Kasumi-1 (cell line): Measurements from ENCODE around the gene TSPEAR.
"Not testable (repeated sequence)": the region's sequence is repeated elsewhere in the genome, so short reads cannot be mapped to it uniquely, and the experiment has no call there.

Source experiments
- DNase-seq, 2 experiments: peaks; one replicate each; lab custom pipeline; 2025; lab: John Stamatoyannopoulos, UW

TSPEAR gene

DNA sequence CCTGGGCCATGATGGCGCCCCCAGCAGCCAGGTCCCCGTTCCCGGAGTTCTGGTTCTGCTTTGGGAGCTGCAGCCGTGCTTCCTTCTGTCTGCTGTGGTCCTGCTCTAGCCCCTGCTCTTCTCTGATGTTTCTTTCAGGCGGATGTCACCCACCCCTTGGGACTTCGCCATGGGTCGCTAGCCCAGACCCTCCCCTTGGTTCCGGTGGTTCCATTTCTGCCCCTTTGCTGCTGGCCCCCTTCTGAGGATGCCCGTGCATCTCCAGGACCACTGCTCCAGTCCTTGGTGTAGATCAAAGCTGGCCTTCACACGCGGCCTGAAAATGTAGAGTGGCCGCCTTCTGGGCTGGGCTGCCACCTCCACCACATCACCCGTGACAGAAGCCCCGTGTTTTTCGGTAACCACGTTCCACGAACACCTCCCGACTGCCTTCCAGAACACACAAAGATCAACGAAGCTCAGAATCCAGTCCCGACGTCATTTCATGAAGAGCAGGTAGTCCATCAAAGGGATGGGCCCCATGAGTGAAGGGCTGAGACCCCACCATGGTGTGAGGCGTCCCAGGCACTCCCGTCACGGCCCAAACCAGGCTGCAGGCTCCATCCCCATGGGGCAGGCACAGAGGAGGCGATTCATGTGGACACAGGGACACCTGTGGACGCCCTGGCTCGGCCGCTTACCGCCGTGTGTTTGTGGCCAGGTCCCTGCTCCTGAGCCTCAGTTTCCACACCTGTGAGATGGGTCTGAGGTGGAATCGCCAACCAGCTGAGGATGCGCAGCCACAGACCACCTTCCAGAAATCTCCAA lies 195.8 kb downstream of the TSPEAR start:
- no peak for DNase-seq

DNA sequence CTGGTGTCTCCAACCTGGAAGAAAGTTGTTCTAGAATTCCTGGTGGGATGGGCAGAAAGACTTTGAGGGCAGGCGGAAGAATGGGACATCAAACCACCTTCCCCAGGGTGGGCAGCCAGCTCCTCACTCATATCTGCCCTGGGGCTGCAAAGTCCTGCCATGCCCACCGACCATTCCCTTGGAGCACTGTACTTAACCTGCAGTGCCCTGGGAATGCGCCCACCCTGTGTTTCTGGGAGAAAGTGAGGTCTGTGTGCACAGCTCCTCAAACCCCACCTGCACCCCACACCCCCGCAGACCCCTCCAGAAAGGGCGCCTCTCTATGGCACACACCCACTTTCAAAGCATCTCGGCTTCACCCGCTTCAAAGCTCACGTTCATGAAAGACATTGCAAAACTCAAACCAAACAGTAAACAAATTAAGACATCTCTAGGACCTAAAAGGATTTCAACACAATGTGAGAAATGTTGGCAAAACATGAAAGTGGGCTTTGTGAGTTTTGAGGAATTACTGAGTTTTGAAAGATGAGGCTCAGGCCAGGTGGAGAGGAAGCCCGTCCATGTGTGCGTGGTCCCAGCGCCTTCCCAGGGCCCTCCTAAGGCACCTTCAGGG lies 196.5 kb downstream of the TSPEAR start:
- no peak for DNase-seq

DNA sequence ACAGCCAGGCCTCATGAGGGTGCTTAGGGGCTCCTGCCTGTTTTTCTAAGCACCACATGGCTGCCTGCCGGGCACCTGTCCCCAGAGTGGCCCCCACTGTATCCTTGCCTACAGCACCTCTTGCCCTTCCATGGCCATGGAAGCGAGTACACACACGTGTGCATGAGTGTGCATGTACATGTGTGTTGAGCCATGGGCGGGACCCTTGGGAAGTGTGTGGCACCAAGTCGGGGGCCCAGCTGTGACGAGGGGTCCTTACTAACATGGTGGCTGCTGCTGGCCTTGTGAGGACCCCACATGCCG lies 197.2 kb downstream of the TSPEAR start:
- DNase-seq, result no peak

DNA sequence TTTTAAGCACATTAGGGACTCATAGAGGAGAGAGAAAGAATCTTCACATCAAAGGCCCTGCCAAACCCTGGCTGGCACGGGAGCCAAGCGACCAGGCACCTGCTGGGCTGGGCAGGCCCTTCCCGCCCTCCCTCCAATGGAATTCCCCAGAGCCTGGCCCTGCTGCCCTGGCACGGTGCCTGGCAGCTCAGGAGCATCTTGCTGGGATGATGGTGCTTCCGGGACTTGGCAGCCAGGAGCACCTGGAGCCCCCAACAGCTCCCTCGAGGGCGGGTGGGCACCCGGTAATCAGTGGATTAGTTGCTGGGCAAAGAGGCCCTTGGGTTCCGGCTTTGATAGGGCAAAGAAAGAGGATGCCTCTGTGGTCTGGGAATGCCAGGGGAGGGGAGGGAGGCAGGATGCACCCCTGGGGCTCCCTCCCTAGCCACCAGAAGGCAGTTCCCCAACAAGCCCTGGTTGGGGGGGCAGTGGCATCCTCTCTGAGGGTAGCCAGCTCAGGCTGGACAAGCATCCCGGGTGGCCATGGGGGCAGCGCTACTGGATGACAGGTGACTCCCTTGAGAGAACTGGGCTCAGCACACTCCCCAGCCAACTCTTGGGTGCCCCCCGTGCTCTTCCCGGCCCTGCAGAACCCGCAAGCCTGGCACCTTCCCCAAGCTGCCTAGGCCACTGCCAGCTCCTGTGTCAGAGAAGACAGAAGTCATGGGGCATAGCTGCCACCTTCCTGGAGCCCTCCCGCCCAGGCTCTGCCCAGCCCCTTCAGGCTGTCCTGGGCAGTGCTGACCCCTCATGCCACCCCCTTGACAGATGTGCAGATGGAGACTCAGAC lies 197.8 kb downstream of the TSPEAR start:
- DNase-seq, result no peak

DNA sequence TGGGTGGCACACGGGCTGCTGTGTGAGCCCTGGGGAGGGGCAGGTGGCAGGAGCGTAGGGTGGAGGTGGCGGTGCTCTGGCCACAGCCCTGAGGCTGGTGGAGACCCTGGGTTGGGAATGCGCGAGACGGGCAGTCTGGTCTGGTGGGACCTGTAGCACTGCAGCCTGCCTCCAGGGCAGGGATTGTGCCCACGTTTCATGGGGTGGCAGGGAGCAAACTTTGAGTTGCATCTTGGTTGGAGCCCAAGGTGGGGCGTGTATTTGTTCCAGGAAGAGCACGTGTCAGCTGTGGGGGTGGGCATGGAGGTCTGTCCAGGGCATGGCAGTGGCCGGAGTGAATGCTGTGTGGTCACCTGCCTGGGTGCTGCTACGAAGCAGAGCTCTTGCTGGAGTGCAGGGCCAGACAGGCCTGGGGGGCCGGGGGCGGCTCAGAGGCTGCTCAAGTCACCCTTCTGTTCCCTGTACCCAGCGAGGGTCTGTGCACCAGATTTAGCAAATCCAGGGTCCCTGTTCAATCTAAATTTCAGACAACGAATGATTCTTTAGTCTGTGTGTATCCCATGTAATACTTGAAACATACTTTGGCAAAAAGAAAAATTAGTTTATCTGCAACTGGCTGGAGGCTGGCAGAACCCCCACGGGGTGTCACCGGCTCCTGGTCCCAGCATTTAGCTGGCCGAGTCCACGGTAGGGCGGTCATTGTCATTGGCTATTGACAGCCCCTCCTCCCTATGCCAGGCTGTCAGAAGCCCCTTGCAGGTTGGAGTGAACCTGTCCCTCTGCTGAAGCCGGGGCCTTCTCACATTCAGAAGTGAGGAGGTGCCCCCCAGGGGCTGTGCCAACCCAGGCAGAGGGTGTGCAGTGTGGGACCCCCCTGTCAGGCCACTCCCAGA lies 198.6 kb downstream of the TSPEAR start:
- DNase-seq, result no peak

DNA sequence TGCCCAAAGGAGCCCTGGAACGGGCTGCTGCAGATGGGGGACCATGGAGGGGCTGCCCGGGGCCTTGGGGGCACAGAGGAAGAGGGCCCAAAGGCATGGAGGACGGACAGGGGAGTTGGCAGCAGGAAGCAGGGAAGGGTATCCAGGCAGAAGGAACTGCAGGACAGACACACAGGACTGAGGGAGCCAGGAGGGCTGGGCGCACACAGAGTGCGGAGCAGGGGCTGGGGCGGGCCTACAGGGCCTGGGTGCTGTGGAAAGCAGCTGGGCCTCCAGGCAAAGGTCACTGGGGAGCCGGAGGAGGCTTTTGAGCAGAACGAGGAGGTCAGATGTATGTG lies 199.5 kb downstream of the TSPEAR start:
- no peak for DNase-seq

DNA sequence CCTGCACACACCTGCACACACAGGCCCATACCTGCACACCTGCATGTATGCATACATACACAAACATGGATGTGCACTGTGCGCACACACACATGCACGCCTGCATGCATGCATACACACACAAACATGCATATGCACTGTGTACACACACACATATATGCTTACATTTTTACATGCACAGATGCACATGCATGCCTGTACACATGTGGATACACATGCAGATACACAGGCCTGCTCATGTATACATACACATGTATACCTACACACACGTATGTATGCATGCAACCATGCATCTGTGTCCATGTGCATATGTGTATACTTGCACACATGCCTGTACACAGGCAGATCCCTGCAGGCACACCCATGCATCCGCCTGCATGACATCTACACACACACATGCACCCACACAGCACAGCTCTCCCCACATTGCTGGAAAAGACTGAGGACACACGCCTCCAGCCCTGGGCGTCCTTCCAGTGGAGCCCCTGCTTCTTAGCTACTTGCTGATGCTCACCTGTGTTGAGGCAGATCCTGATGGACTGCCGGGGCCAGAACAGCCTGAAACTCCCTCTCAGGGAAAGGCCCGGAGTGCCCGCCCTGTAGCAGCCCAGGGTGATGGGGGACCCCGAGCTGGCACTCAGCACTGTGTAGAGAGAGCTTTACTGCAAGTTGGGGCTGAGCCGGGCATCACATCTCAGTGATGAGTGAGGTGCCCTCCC lies 200.0 kb downstream of the TSPEAR start:
- no peak for DNase-seq

DNA sequence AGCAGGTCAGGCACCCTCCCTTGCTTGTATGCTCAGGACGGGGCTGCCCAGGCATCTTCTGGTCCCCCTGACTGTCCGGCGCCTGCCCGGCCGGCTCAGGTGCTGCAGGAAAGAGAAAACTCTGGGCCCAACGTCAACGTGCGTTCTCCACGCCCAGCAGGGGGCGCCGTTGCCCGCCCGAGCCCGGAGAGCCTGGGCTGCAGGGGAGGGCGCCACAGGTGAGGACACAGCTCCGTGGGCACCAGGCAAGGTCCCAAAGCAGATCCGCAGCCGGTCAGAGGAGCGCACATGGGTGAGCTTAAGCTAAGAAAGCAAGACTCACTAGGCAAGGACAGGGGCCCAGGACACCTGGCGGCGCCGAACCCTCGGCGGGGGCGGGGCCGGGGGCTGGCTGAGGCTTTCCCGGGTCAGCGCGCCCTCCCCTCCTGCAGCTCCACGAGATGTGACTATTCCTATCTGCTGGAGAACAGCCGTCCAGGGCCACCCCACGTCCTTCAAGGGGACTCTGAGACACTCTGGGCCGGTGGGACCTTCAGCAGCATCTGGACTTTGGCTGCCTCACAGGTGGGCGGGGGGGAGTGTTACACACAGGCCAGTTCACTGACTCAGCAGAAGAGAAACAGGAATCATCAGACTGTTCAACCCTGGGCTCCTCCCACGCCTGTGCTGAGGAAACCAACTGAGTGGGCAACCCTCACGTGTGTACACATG lies 200.7 kb downstream of the TSPEAR start:
- DNase-seq, result peak; percentile 34 to 43

DNA sequence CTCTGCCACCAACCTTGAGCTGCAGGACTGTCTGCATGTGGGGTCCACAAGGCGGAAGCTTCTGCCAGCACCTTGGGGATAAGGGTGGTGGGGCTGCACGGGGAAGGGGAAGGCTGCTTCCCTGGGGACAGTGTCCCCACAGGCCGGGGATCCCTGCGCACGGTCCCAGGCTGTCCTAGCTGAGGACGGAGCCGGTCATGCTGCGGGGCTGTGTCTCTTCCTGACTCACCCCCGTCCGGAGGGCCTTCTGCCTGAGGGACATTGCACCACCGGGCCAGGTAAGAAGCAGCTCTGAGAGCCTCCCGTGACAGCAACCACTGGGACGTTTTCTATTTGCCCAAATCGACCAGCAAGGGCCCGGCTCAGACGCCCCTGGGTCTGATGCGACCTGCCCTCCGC lies 201.3 kb downstream of the TSPEAR start:
- DNase-seq, result no peak

DNA sequence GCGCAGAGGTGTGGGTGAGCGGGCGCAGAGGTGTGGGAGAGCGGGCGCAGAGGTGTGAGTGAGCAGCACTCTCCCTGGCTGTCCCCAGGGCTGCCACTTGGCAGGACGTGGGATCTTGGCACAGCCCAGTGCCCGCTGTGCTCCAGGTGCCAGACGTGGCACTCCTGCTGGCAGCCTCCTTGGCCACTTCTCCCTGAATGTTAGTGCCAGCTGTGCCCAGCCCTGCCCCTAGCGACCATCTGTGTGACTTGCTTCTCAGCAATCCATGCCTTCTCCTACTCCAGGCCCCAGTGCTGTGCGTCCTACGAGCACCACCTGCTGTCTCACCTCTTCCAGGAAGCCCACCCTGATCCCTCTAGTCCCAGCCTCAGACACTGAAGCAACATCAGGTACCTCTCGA lies 201.8 kb downstream of the TSPEAR start:
- DNase-seq, result peak; percentile 14 to 37

DNA sequence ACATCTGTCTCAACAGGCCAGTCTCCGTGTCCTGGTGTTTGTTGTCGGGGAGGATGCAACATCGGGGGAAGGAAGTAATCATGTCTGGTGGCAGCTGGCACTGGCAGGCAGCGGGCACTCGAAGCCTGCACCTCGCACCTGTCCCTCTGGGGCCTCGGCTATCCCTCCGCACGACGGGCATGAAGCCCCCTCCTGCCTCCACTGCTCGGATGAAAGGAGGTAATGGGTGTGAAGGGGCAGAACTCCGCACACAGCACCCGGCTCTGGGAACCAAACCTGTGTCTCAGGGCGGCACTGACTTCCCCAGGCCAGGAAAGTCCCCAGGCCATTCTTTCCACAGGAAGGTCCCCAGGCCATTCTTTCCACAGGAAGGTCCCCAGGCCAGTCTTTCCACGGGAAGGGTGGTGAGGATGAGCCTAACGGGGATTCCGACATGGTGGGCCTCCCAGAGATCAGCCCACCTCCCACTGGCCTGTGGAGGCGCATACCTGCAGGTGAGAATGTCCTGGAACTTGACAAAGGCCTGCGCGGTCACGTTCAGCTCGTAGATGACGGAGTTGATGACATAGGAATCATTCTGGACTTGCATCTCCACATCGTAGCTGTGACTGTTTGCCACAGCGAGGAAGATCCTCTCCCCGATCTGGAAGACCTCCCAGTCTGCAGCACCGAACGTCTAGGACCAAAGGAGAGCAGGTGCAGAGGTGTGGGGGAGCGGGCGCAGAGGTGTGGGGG lies 202.5 kb downstream of the TSPEAR start:
- DNase-seq, result no peak

DNA sequence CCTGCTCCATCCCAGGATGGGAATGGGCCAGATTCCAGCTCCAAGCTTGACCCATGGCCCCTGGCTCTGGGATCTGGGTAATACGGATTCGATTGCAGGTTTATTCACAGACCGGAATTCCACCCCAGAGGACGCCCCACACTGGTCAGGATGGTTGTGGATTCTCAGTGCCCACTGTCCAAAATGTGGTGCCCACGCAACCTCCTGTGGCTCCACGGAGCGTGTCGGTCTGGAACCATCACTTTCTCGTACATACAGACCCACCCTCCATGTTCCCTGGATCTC lies 203.0 kb downstream of the TSPEAR start:
- DNase-seq, result no peak

DNA sequence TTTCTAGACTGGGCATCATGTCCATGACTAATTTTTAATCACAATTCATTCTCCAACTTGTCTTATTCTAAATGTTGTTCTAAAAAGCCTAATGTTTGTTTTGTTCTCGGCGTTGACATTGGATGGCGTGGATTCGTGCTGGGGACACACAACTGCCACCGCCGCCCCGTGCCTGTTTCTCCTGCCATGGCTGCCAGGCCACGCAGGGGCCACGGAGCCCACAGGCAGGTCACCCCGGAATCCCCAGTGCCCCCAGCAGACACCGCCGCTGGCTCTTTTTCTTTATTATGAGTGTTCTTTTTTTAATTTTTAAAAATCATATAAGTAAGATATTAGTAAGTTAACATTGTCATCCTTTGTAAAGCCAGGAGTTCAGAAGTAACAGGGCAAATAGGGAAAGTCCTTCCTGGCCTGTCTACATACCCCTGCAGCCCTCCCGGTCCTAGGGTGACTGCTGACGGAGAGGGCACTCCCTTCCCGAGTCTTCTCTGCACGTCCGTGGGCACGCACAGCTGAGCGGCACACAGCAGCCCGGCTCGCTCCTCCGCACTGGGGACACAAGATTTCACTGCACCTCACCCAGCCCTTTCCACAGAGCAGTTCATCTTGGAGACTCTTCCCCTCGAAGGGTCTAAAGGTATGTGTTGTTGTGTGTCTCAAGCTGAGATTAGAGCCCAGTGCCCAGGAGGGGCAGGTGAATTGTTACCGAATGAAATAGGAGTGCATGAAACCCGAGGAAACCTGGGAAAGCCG lies 203.5 kb downstream of the TSPEAR start:
- no peak for DNase-seq

DNA sequence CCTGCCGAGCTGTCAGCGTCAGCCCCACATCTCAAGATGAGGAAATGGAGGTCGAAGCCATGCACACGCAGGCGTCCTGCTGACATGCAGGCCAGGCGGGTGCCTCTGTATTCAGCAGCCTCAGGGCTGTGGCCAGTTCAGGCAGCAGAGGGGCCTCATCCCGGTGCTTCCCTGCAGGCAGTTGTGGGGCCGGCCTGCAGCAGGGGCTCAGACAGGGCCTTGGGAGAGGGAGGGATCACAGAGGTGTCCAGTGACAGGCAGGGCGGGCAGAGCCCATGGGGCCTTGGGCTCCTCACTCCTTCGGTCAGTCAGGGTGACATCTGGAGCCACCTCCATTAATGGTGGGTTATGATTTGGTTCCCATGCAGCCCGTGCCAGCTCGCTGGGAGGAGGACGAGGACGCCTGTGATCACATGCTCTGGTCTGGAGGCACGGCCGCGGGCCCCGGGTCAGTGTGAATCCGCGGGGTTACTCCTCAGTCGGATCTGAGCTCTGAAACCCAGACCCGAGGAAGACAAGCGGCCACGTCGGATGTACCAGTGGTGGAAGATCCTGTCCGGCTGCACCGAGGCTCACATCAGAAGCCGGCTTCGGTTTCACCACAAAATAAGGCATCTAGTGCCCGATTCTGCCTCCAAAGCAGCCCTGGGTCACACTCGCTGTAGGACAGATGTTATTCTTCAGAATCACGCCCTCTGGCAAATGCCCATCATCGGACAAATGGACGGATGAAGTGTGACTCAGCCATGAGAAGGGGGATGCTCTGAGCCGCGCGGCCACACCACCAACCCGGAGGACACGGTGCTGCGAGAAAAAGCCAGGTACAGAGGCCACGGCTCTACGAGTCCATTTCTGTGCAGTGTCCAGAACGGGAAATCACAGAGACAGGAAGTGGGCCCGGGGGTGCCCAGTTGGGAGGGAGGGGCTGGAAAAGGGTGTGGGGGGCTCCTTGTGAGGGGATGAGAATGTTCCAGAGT lies 204.8 kb downstream of the TSPEAR start:
- DNase-seq, result no peak

DNA sequence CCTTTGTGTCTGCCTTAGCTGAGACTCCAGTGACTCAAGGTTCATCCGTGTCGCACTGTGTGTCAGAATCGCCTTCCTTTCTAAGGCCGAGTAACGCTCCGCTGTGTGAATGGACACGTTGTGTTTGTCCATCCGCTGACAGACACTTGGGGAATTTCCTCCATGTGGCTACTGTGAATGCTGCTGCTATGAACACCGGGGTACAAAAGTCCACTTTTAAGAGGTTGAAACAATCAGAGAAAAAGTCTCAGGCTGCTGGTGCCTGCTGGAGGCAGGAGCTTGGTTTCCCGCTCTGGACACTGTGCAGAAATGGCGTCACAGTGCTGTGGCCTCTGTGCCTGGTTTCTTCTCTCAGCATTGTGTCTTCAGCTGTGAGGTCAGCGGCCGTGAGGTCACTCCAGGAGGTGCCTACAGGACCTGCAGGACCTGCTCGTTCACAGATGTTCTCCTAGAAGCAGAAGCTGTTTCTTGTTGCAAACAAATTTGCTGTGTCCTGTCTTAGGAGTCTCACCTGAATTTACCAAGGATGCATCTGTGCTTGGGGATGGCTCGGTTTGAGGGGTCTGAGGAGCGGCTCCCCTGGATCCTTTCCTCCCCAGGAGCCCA lies 205.6 kb downstream of the TSPEAR start:
- DNase-seq, result no peak

DNA sequence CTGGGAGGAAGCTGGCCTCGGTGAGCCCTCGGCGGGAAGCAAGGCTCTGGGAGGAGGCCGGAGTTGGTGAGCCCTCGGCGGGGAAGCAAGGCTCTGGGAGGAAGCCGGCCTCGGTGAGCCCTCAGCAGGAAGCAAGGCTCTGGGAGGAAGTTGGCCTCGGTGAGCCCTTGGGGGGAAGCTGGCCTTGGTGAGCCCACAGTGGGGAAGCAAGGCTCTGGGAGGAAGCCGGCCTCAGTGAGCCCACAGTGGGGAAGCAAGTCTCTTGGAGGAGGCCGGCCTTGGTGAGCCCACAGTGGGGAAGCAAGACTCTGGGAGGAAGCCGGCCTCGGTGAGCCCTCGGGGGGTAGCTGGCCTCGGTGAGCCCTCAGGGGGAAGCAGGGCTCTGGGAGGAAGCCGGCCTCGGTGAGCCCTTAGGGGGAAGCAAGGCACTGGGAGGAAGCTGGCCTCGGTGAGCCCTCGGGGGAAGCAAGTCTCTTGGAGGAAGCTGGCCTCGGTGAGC lies 207.4 kb downstream of the TSPEAR start:
- peak; percentile 44 to 52 for DNase-seq

DNA sequence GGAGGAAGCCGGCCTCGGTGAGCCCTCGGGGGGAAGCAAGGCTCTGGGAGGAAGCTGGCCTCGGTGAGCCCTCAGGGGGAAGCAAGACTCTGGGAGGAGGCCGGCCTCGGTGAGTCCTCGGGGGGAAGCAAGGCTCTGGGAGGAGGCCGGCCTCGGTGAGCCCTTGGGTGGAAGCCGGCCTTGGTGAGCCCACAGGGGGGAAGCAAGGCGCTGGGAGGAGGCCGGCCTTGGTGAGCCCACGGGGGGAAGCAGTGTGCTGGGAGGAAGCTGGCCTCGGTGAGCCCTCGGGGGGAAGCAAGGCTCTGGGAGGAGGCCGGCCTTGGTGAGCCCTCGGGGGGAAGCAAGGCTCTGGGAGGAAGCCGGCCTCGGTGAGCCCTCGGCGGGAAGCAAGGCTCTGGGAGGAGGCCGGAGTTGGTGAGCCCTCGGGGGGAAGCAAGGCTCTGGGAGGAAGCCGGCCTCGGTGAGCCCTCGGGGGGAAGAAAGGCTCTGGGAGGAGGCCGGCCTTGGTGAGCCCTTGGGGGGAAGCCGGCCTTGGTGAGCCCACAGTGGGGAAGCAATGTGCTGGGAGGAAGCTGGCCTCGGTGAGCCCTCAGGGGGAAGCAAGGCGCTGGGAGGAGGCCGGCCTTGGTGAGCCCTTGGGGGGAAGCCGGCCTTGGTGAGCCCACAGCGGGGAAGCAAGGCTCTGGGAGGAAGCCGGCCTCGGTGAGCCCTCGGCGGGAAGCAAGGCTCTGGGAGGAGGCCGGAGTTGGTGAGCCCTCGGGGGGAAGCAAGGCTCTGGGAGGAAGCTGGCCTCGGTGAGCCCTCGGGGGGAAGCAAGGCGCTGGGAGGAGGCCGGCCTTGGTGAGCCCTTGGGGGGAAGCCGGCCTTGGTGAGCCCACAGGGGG lies 208.1 kb downstream of the TSPEAR start:
- not testable (repeated sequence) for DNase-seq
